GM19193 (cell line): ENCODE data around the gene GRHL1.

Experiments used
- POLR2A ChIP-seq: IDR thresholded peaks from 4 replicates; pipeline ENCODE4 v1.6.1; 2011; ENCODE audit not compliant: insufficient read depth, insufficient read length; ENCODE audit errors: extremely low read depth

GRHL1 gene

GRCh38 chr2:9993488-9994165 lies 42.1 kb downstream of the GRHL1 start:
- TF ChIP-seq POLR2A: no peak

DNA sequence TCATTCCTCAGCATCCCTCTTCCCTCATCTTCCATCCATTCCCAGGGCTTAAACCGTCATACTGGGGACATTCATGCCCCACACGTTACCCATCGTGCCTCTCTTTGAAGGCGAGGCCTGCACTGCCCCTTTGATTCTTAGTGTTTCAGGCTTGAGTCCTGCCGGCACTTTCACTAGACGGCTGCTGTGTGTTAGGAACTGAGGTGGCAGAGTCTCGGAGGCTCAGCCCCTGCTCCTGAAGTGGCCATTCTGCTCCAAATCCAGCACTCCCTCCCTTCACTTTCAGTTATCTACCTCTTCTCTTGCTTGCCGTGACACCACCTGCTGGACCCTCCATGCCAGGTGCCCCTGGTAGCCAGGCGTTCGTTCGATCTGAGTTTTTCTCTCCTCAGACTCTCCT lies 43.0 kb downstream of the GRHL1 start:
- no peak for TF ChIP-seq POLR2A

DNA sequence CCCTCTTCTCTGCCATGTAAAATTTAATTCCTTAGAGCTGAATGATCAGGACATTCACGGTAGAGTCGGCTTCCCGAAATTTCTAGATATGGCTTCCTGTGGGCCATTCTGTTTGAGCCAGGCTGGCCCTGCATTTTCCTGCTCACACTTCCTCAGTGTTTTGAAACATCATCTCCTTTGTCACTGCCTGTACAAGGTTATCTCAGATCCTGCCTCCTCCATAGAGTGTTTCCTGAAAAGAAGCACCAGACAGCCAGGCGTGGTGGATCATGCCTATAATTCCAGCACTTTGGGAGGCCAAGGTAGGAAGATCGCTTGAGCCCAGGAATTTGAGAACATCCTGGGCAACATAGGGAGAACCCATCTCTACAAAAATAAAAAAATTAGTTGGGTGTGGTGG lies 43.6 kb downstream of the GRHL1 start:
- no peak for TF ChIP-seq POLR2A

- no peak for TF ChIP-seq POLR2A
Measured at GRCh38 chr2:9996321-9996720, 44.8 kb downstream of the GRHL1 start.

DNA sequence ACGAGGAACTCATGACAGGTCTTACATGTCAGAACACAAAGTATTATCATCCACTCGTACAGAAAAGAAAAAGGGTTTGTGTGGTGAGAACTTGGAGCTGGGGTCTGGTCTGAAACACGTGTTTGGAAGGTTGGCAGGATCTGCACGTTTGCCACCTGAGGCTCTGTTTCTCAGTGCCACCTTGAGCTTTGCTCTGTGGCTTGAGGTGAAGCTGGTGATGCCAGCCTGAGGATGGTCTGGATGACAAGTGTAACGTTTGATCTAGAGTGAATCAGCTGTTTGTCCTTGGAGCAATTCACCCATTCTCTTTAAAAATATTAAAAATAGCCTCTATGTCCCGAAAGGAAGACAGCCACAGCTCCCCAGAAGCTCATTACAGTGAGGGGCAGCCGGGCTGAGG lies 46.4 kb downstream of the GRHL1 start:
- no peak for TF ChIP-seq POLR2A

DNA sequence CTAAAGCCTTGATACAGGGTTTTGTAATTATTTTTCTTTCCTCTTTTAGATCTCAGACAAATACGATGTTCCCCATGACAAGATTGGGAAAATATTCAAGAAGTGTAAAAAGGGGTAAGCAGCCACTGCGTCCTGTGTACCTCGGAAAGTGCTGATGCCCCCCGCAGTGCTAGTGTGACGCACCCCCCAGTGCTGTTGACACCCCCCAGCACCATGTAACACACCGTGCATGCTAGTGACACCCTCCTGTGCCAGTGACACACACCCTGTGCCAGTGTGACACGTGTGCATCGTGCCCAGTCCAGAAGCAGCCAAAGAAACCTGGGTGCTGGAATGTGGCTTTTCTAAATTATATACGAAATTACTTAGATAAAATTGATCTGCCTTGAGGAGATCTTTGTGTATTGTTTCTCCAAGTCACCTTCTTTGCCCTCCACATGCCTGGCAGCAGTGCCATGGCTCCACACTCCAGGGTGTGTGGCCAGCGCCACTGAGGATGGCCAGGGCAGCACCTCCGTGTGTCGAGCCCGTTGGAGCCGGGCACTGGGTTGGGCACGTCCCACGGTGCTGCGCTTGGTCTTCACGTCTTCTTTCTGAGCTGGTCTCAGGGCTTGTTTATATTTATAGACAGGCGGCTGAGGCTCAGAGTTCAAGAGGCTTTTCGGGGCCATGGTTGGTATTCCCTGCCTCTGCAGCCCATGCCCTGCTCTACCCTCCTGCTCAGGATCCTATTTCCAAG lies 47.6 kb downstream of the GRHL1 start:
- no peak for TF ChIP-seq POLR2A

- no peak for TF ChIP-seq POLR2A
Measured at GRCh38 chr2:9999693-10000092, 48.2 kb downstream of the GRHL1 start.

DNA sequence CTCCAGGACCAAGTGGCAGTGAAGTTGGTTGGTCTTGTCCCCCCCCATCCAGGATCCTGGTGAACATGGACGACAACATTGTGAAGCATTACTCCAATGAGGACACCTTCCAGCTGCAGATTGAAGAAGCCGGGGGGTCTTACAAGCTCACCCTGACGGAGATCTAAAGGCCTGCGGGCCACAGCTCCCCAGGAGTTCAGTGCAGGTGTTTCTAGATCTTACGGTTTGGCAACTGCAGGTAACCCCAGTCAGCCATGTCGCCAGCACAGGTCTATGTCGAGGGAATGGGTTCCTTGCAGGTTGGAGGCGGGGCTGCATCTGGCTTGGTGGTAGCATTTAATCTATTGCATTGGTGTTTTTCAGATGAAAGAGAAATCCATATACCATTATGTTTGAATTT lies 49.0 kb downstream of the GRHL1 start:
- no peak for TF ChIP-seq POLR2A

DNA sequence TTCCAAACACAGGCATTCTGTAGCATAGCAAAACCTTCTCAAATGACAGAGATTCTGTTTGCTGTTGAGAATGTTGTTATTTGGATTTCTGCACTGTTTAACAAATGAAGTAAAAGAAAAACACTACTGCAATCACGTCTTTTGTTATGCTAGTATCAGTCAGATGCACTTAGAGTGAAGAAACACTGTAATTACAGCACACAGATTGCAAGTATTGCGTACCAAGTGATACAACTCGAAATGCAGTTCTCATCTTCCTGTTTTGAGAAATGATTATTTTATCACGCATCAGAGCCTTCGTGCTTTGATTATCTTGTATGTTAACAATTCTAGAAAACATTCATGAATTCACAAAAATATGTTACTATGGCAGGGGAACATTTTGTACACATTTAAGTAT lies 50.1 kb downstream of the GRHL1 start:
- no peak for TF ChIP-seq POLR2A

GRCh38 chr2:10002109-10002508 lies 50.6 kb downstream of the GRHL1 start:
- no peak for TF ChIP-seq POLR2A

- no peak for TF ChIP-seq POLR2A
Measured at GRCh38 chr2:10002681-10003080, 51.2 kb downstream of the GRHL1 start.

- no peak for TF ChIP-seq POLR2A
Measured at GRCh38 chr2:10003206-10004125, 52.0 kb downstream of the GRHL1 start.

GRCh38 chr2:10004401-10004800 lies 52.9 kb downstream of the GRHL1 start:
- no peak for TF ChIP-seq POLR2A

DNA sequence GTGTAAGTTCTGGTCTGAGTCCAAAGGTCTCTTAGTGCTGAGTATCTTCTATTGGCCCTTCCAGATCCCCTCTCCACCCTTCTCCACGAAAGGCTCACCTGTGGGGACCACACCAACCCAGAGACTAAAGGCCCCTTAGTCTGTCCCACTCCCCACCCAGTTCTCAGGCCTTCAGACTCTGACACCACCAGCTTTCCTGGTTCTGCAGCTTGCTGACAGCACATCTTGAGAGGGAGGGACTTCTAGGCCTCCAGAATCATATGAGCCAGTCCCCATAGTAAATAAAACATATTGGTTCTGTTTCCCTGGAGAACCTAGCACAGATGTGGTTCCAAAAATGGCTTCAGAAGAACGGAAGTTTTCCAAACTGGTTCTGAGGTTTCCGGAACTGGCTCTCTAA lies 53.3 kb downstream of the GRHL1 start:
- no peak for TF ChIP-seq POLR2A

DNA sequence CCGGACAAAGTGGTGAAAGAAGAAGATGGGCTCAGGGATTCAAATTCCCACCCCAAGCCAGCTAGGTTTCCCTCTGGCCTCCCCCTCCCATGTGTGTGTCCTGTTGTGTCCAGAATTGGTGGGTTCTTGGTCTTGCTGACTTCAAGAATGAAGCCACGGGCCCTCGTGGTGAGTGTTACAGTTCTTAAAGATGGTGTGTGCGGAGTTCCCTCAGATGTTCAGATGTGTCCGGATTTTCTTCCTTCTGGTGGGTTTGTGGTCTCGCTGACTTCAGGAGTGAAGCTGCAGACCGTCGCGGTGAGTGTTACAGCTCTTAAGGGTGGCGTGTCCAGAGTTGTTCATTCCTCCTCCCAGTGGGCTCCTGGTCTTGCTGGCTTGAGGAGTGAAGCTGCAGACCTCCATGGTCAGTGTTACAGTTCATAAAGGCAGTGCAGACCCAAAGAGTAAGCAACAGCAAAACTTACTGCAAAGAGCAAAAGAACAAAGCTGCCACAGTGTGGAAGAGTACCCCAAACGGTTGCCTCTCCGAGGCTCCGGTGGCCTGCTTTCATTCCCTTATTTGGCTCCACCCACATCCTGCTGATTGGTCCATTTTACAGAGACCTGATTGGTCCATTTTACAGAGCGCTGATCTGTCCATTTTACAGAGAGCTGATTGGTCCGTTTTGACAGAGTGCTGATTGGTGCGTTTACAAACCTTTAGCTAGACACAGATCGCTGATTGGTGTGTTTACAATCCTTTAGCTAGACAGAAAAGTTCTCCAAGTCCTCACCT lies 54.2 kb downstream of the GRHL1 start:
- TF ChIP-seq POLR2A: no peak
